ENCODE measurements around the gene STPG3. TPM values are rescaled to one million over a fixed set of nuclear protein-coding genes. Genes with fewer than 3 reads are reported as not detected.

STPG3 gene
- total and polyA plus RNA-seq, 2 of the 13 experiments (the other 11 are each of a cell fraction or from before 2014, with no cell fraction given): not detected

- TF ChIP-seq ZNF264 (CRISPR knock-in tag; IDR thresholded peaks at IDR 0.05) (no peak), MLLT10 (CRISPR knock-in tag; IDR thresholded peaks at IDR 0.05) (no peak), SMARCE1 (IDR thresholded peaks at IDR 0.05; ENCODE audit: borderline replicate concordance) (no peak), MAF1 (CRISPR knock-in tag; IDR thresholded peaks at IDR 0.05; ENCODE audit: borderline replicate concordance) (no peak), CENPT (CRISPR knock-in tag; IDR thresholded peaks at IDR 0.05; ENCODE audit: low read depth) (no peak), THYN1 (CRISPR knock-in tag; IDR thresholded peaks at IDR 0.05; ENCODE audit: borderline replicate concordance, low read depth) (no peak), FLYWCH1 (CRISPR knock-in tag; IDR thresholded peaks at IDR 0.05) (no peak), TFAP4 (IDR thresholded peaks at IDR 0.05; ENCODE audit: borderline replicate concordance, low read depth) (no peak), HOXD1 (CRISPR knock-in tag; IDR thresholded peaks at IDR 0.05) (no peak), CSRNP2 (CRISPR knock-in tag; conservative IDR thresholded peaks at IDR 0.05; ENCODE audit: low read depth) (no peak), SMAD3 (CRISPR knock-in tag; IDR thresholded peaks at IDR 0.05) (peak; percentile 48; the same call in 1 of the 2 replicates), ATRX (CRISPR knock-in tag; IDR thresholded peaks at IDR 0.05; ENCODE audit: borderline replicate concordance) (no peak), MEIS2 (CRISPR knock-in tag; IDR thresholded peaks at IDR 0.05) (peak; percentile 88; the same call in 1 of the 2 replicates), ZNF841 (CRISPR knock-in tag; IDR thresholded peaks at IDR 0.05; ENCODE audit: borderline replicate concordance) (peak; percentile 22; the same call in 1 of the 2 replicates), ASH2L (IDR thresholded peaks at IDR 0.05; ENCODE audit: insufficient read length, low read depth, low read length) (no peak), ZNF781 (CRISPR knock-in tag; IDR thresholded peaks at IDR 0.05; ENCODE audit: borderline replicate concordance, not compliant biosample characterization) (peak; percentile 60), MAZ (IDR thresholded peaks at IDR 0.05; ENCODE audit: borderline replicate concordance, low read depth, low read length) (peak; percentile 41; the same call in 1 of the 2 replicates), MAZ (CRISPR knock-in tag; IDR thresholded peaks at IDR 0.05; ENCODE audit: low read depth) (peak; percentile 52; the same call in 1 of the 2 replicates), SMC3 (IDR thresholded peaks at IDR 0.05; ENCODE audit: low read length) (no peak), ZNF775 (CRISPR knock-in tag; IDR thresholded peaks at IDR 0.05; ENCODE audit: borderline replicate concordance) (no peak)
- TF ChIP-seq, protein P1, sequence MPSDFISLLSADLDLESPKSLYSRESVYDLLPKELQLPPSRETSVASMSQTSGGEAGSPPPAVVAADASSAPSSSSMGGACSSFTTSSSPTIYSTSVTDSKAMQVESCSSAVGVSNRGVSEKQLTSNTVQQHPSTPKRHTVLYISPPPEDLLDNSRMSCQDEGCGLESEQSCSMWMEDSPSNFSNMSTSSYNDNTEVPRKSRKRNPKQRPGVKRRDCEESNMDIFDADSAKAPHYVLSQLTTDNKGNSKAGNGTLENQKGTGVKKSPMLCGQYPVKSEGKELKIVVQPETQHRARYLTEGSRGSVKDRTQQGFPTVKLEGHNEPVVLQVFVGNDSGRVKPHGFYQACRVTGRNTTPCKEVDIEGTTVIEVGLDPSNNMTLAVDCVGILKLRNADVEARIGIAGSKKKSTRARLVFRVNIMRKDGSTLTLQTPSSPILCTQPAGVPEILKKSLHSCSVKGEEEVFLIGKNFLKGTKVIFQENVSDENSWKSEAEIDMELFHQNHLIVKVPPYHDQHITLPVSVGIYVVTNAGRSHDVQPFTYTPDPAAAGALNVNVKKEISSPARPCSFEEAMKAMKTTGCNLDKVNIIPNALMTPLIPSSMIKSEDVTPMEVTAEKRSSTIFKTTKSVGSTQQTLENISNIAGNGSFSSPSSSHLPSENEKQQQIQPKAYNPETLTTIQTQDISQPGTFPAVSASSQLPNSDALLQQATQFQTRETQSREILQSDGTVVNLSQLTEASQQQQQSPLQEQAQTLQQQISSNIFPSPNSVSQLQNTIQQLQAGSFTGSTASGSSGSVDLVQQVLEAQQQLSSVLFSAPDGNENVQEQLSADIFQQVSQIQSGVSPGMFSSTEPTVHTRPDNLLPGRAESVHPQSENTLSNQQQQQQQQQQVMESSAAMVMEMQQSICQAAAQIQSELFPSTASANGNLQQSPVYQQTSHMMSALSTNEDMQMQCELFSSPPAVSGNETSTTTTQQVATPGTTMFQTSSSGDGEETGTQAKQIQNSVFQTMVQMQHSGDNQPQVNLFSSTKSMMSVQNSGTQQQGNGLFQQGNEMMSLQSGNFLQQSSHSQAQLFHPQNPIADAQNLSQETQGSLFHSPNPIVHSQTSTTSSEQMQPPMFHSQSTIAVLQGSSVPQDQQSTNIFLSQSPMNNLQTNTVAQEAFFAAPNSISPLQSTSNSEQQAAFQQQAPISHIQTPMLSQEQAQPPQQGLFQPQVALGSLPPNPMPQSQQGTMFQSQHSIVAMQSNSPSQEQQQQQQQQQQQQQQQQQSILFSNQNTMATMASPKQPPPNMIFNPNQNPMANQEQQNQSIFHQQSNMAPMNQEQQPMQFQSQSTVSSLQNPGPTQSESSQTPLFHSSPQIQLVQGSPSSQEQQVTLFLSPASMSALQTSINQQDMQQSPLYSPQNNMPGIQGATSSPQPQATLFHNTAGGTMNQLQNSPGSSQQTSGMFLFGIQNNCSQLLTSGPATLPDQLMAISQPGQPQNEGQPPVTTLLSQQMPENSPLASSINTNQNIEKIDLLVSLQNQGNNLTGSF (CRISPR knock-in tag; IDR thresholded peaks at IDR 0.05): peak; percentile 23; the same call in 1 of the 2 replicates
Measured at GRCh38 chr9:137240841-137241489, 10.1 kb upstream of the STPG3 start, which contains the start of gene TUBB4B (continued).

Data from HepG2 (cell line).